Spleen (tissue), 7 donors: Measurements from ENCODE around the gene SCRN2.

ENCODE experiments used
- POLR2A ChIP-seq, 3 donors: fragments of 450-650 bp; IDR thresholded peaks; one replicate each; pipeline ENCODE4 v1.5.1; 2017; ENCODE audit warnings: antibody characterized with exemption in 3 of 3, mild to moderate bottlenecking in 1 of 3
- POLR2AphosphoS5 ChIP-seq, 3 donors: sonication (generic); formaldehyde crosslinking; IDR thresholded peaks; one replicate each; pipeline ENCODE4 v1.5.1; 2017; ENCODE audit warnings: antibody characterized with exemption in 3 of 3
- TF ChIP-seq, protein P1 (sequence below), 11 experiments: fragments of 200-600 bp in 7 of 11; fragments of 450-650 bp in 4 of 11; sonication (generic) in 4 of 11; IDR thresholded peaks in 8 of 11; conservative IDR thresholded peaks in 3 of 11; 1 replicate in 7 of 11; 2 replicates in 4 of 11; pipeline versions ENCODE4 v1.4.0 to v1.8.0; 2016 to 2021; ENCODE audit warnings: antibody characterized with exemption in 11 of 11, inconsistent platforms in 4 of 11, mild to moderate bottlenecking in 1 of 11
- donor health status: DM: no; HTN: no; CAD: no; lungs with moderate emphysema.
- donor health status: DM: no; HTN: no; CAD: no.
- donor health status: DM: no; HTN: no; CAD: no.

- TF ChIP-seq, protein P1, sequence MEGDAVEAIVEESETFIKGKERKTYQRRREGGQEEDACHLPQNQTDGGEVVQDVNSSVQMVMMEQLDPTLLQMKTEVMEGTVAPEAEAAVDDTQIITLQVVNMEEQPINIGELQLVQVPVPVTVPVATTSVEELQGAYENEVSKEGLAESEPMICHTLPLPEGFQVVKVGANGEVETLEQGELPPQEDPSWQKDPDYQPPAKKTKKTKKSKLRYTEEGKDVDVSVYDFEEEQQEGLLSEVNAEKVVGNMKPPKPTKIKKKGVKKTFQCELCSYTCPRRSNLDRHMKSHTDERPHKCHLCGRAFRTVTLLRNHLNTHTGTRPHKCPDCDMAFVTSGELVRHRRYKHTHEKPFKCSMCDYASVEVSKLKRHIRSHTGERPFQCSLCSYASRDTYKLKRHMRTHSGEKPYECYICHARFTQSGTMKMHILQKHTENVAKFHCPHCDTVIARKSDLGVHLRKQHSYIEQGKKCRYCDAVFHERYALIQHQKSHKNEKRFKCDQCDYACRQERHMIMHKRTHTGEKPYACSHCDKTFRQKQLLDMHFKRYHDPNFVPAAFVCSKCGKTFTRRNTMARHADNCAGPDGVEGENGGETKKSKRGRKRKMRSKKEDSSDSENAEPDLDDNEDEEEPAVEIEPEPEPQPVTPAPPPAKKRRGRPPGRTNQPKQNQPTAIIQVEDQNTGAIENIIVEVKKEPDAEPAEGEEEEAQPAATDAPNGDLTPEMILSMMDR (IDR thresholded peaks at IDR 0.05 in 8 of 11, conservative IDR thresholded peaks at IDR 0.05 in 3 of 11) = no peak
- TF ChIP-seq POLR2AphosphoS5 (IDR thresholded peaks at IDR 0.05) = no peak
- no peak for TF ChIP-seq POLR2A (IDR thresholded peaks at IDR 0.05)
These were observed 28.7 kb downstream of the SCRN2 start for GRCh38 chr17:47812146-47812920.
